Natural killer cell treated with Interleukin-12 subunit alpha and Interleukin-12 subunit beta and Interleukin-15 and Interleukin-18, amount 100 ng/mL, for 72 hours (primary cell): ENCODE data around the gene PTRH2. TPM values are rescaled to one million over a fixed set of nuclear protein-coding genes. Genes with fewer than 3 reads are reported as not detected.

Source experiments
- ATAC-seq, 2 donors: fragments of 150-1000 bp; cut with Tn5 transposase in 1 of 2; sonication (Bioruptor Pico), chemical (Tn5 transposase) in 1 of 2; 2 replicates each; pipeline ENCODE4 v1.10.0; 2021
- DNase-seq: peaks from one replicate; pipeline ENCODE4 v3.0.0; 2022; ENCODE audit warnings: low spot score
- H3K27ac Mint-ChIP-seq, 2 donors: 1 replicate in 1 of 2; 2 replicates in 1 of 2; pipeline ENCODE4 v1.8.0; 2022; ENCODE audit warnings: mixed read lengths in 2 of 2, mild to moderate bottlenecking in 1 of 2, moderate library complexity in 1 of 2
- H3K27me3 Mint-ChIP-seq, 2 donors: 1 replicate in 1 of 2; 2 replicates in 1 of 2; pipeline ENCODE4 v1.8.0; 2022; ENCODE audit warnings: mixed read lengths in 2 of 2
- H3K36me3 Mint-ChIP-seq: one replicate; pipeline ENCODE4 v1.8.0; 2022; ENCODE audit warnings: mixed read lengths
- H3K4me1 Mint-ChIP-seq, 2 donors: 1 replicate in 1 of 2; 2 replicates in 1 of 2; pipeline ENCODE4 v1.8.0; 2022; ENCODE audit warnings: low read depth in 2 of 2, mixed read lengths in 2 of 2, mild to moderate bottlenecking in 1 of 2
- H3K4me3 Mint-ChIP-seq: one replicate; pipeline ENCODE4 v1.8.0; 2022; ENCODE audit warnings: mixed read lengths
- H3K9me3 Mint-ChIP-seq: 2 replicates; pipeline ENCODE4 v1.8.0; 2022; ENCODE audit warnings: mixed read lengths
- total RNA-seq, 2 donors: library from RNA; stranded (reverse); gene quantifications; one replicate each; pipeline ENCODE4 v1.2.3, GENCODE V29; 2022

PTRH2 gene
- total RNA-seq, 2 donors from 2014 or later: 25.8 to 48.8 TPM

DNA sequence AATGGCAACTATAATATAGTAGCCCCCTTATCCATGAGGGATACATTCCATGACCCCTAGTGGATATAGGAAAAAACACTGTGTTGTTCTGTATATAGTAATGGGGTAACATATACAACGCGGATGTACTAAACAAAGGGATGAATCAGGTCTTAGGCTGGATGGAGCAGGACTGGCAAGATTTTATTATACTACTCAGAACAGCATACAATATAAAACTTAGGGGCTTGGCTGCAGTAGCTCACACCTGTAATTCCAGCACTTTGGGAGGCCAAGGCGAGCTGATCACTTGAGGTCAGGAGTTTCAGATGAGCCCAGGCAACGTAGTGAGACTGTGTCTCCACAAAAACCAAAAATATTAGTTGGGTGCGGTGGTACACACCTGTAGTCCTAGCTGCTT lies 27.0 kb upstream of the PTRH2 start:
- Mint-ChIP-seq H3K36me3 (no peaks in the 10 kb centered on the region), H3K27ac (no peak overlapping the region), H3K27me3 (no peaks in the 10 kb centered on the region), H3K4me3 (no peak overlapping the region), H3K4me1 (peaks cover 0 to 10% of the 10 kb centered on the region in 2 donors), H3K9me3 (no peaks in the 10 kb centered on the region)
- ATAC-seq (no peak), DNase-seq (no peak)

DNA sequence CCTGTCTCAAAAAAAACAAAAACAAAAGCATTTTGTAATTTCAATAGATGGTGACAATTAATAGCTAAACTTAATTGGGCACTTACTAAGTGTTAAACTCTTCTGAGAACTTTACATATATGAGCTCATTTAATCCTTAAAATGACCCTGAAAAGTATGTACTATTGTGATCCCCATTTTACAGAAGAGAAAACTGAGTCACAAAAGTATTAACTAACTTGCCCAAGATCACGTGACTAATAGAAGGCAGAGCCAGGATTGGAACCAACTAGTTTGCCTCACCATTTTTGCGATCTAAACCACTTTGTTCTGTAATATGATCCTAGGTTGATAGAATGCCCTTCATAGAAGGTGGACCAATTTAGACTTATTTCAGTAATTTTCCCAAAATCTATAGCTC lies 26.5 kb upstream of the PTRH2 start:
- ATAC-seq (no peak), DNase-seq (no peak)
- Mint-ChIP-seq H3K36me3 (no peaks in the 10 kb centered on the region), H3K4me3 (no peak overlapping the region), H3K9me3 (no peaks in the 10 kb centered on the region), H3K27me3 (no peaks in the 10 kb centered on the region), H3K27ac (no peak overlapping the region), H3K4me1 (peaks cover 0 to 10% of the 10 kb centered on the region in 2 donors)

GRCh38 chr17:59730268-59730834 lies 23.1 kb upstream of the PTRH2 start:
- H3K4me3 Mint-ChIP-seq: no peak overlapping the region
- H3K36me3 Mint-ChIP-seq: no peaks in the 10 kb centered on the region
- ATAC-seq (no peak), DNase-seq (no peak)
- no peaks in the 10 kb centered on the region for H3K27me3 Mint-ChIP-seq
- H3K9me3 Mint-ChIP-seq: no peaks in the 10 kb centered on the region
- H3K4me1 Mint-ChIP-seq: peaks cover 9 to 13% of the 10 kb centered on the region in 2 donors
- H3K27ac Mint-ChIP-seq: no peak overlapping the region

DNA sequence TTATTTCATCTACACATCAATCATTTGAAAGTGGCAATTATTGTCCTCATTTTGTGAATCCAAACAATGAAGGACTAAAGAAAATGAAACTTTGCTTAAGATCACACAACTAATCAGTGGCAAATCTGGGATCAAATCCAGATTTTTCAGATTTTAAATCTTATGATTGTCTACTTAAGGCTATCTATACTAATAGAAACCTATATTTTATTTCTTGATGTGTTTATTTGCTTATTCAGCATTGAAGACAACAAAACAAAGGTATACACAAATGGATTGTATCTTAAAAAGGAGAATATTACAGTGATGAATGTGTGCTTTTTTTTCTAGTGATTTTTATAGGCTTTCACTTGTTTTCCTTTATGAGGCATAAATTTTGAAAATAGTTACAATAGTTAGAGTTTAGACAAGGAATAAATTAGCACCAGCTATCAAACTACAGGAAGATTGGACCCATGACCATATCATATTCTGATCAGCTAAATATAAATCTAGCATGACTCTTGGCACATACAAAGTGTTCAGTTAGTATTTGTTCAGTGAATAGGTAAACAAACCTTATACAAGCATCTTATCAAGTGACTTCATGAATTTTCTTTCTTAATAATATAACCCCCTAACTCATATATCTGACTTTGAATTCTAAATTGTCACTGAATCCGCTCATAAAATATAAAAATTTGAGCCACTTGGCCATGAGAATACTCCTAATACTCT lies 20.7 kb upstream of the PTRH2 start:
- H3K4me3 Mint-ChIP-seq: no peak overlapping the region
- no peak for ATAC-seq

DNA sequence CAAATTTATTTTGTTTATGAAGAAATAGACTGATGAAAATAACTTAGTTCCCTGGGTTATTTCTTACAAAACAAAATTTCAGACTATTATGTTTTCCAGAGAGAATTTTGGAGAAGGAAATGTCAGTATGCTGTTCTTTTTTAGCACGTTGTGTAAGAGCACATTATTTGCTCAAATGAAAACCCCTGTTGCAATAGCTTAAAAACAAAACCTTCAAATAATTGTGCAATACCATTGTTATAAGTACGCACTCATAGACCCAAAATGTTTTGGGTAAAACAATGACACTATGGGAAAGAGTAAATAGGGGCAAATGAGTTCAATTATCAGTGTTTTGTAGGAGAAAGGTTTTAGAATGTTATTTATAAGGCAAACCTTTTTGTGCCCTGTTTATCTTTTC lies 18.5 kb upstream of the PTRH2 start:
- ATAC-seq (no peak), DNase-seq (no peak)
- Mint-ChIP-seq H3K27ac (peak overlapping the region in 1 of 2 donors; percentile 66), H3K27me3 (no peaks in the 10 kb centered on the region), H3K36me3 (no peaks in the 10 kb centered on the region), H3K9me3 (no peaks in the 10 kb centered on the region), H3K4me3 (no peak overlapping the region), H3K4me1 (peaks cover 23 to 26% of the 10 kb centered on the region in 2 donors)

More for the DNA sequence above, 20.7 kb upstream of the PTRH2 start:
- Mint-ChIP-seq H3K27ac (no peak overlapping the region), H3K9me3 (no peaks in the 10 kb centered on the region), H3K4me1 (peaks cover 21 to 23% of the 10 kb centered on the region in 2 donors), H3K27me3 (no peaks in the 10 kb centered on the region), H3K36me3 (no peaks in the 10 kb centered on the region)
- DNase-seq: no peak

- Mint-ChIP-seq H3K27ac (peak overlapping the region in 1 of 2 donors; percentile 14), H3K4me1 (peaks cover 21 to 38% of the 10 kb centered on the region in 2 donors), H3K36me3 (no peaks in the 10 kb centered on the region), H3K9me3 (no peaks in the 10 kb centered on the region), H3K27me3 (no peaks in the 10 kb centered on the region), H3K4me3 (no peak overlapping the region)
- ATAC-seq (no peak), DNase-seq (no peak)
These were observed 16.4 kb upstream of the PTRH2 start for GRCh38 chr17:59723607-59724006.

DNA sequence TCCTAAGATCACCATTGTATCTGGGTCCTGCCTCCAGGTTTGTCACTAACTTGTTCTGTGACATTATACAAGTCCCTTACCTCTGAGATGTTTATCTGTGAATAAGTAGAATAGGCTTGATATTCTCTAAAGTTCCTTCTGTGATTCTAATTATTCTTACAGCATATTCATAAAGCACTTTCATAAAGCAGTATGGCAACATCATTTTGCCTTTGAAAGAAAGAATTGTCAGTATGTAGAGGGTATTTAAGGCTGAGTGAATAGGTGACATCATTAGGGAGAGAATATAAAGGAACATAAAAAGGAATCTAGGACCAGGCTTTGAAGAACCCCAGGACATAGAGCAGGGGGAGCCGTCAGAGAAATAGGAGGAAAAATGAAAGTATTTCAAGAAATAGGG lies 15.8 kb upstream of the PTRH2 start:
- H3K27ac Mint-ChIP-seq: peak overlapping the region in 1 of 2 donors; percentile 14
- DNase-seq (no peak), ATAC-seq (no peak)
- H3K4me3 Mint-ChIP-seq: no peak overlapping the region
- peaks cover 24 to 41% of the 10 kb centered on the region in 2 donors for H3K4me1 Mint-ChIP-seq
- H3K9me3 Mint-ChIP-seq: no peaks in the 10 kb centered on the region
- no peaks in the 10 kb centered on the region for H3K36me3 Mint-ChIP-seq
- H3K27me3 Mint-ChIP-seq: no peaks in the 10 kb centered on the region

DNA sequence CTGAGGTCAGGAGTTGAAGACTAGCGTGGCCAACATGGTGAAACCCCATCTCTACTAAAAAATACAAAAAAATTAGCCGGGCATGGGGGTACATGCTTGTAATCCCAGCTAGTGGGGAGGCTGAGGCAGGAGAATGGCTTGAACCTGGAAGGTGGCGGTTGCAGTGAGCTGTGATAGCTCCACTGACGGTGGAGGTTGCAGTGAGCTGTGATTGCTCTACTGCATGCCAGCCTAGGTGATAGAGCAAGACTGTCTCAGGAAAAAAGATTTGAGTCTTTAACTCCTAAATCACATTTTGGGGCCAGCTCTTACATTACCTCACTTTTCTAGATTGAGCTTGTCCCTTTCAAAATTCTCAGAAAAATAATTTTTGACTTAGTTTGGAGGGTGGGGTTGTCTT lies 15.4 kb upstream of the PTRH2 start:
- no peak overlapping the region for H3K27ac Mint-ChIP-seq
- no peak overlapping the region for H3K4me3 Mint-ChIP-seq
- no peaks in the 10 kb centered on the region for H3K27me3 Mint-ChIP-seq
- no peaks in the 10 kb centered on the region for H3K36me3 Mint-ChIP-seq
- DNase-seq: no peak
- peaks cover 24 to 41% of the 10 kb centered on the region in 2 donors for H3K4me1 Mint-ChIP-seq
- H3K9me3 Mint-ChIP-seq: no peaks in the 10 kb centered on the region
- no peak for ATAC-seq

- Mint-ChIP-seq H3K4me1 (peaks cover 23 to 34% of the 10 kb centered on the region in 2 donors), H3K4me3 (no peak overlapping the region), H3K27ac (no peak overlapping the region), H3K27me3 (no peaks in the 10 kb centered on the region), H3K9me3 (no peaks in the 10 kb centered on the region), H3K36me3 (no peaks in the 10 kb centered on the region)
- no peak for ATAC-seq
- no peak for DNase-seq
These were observed 12.3 kb upstream of the PTRH2 start for GRCh38 chr17:59719526-59719925.

- Mint-ChIP-seq H3K36me3 (no peaks in the 10 kb centered on the region), H3K27me3 (no peaks in the 10 kb centered on the region), H3K27ac (no peak overlapping the region), H3K4me1 (peaks cover 20 to 35% of the 10 kb centered on the region in 2 donors), H3K4me3 (no peak overlapping the region), H3K9me3 (no peaks in the 10 kb centered on the region)
- ATAC-seq (no peak), DNase-seq (no peak)
These were observed 9.2 kb upstream of the PTRH2 start for GRCh38 chr17:59716427-59716826.

GRCh38 chr17:59714255-59714654 lies 7.0 kb upstream of the PTRH2 start:
- peaks cover 28 to 34% of the 10 kb centered on the region in 2 donors for H3K4me1 Mint-ChIP-seq
- H3K36me3 Mint-ChIP-seq: no peaks in the 10 kb centered on the region
- no peak for ATAC-seq
- H3K4me3 Mint-ChIP-seq: no peak overlapping the region
- DNase-seq: no peak
- no peaks in the 10 kb centered on the region for H3K9me3 Mint-ChIP-seq
- H3K27ac Mint-ChIP-seq: no peak overlapping the region
- no peaks in the 10 kb centered on the region for H3K27me3 Mint-ChIP-seq

DNA sequence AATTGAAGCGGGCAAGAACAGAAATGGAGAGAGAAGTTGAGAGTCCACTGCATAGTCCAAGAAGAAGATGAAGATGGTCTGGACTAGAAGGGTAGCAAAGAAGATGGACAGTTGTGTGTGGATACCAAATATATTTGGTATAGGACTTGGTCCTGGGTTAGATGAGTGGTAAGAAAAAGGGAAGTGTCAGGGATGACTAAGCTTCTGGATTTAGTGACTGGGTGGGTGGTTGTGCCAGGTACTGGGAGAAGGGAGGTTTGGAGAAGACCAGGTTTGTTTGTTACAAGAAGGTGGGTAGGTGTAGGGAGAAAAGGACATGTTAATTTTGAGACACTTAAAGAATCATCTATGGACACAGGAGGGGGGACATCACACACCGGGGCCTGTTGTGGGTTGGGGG lies 5.6 kb upstream of the PTRH2 start:
- H3K27me3 Mint-ChIP-seq: no peaks in the 10 kb centered on the region
- H3K27ac Mint-ChIP-seq: no peak overlapping the region
- ATAC-seq: no peak
- no peak overlapping the region for H3K4me3 Mint-ChIP-seq
- peaks cover 29 to 36% of the 10 kb centered on the region in 2 donors for H3K4me1 Mint-ChIP-seq
- no peak for DNase-seq
- H3K36me3 Mint-ChIP-seq: no peaks in the 10 kb centered on the region
- no peaks in the 10 kb centered on the region for H3K9me3 Mint-ChIP-seq

DNA sequence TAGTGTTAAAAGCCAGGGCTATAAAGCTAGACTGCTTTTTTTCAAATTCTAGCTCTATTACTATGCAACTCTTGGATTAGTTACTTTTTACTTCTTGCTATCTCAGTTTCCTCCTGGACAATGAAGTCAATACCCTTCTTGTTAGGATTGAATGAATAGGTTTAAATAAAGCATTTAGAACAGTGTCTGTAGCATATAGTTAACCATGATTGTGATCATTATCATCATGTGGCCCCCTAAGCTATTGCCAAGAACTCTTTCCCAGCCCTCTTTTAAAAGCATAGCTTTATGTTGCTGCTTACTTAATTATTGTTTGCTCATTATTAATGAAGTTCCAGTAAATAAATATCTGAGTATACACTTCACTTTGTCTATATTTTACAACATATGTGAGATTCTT lies 4.7 kb upstream of the PTRH2 start:
- H3K27ac Mint-ChIP-seq: no peak overlapping the region
- H3K36me3 Mint-ChIP-seq: peaks cover 6% of the 10 kb centered on the region
- no peak for ATAC-seq
- no peak overlapping the region for H3K4me3 Mint-ChIP-seq
- H3K4me1 Mint-ChIP-seq: peaks cover 34 to 42% of the 10 kb centered on the region in 2 donors
- no peaks in the 10 kb centered on the region for H3K9me3 Mint-ChIP-seq
- no peaks in the 10 kb centered on the region for H3K27me3 Mint-ChIP-seq
- DNase-seq: no peak

GRCh38 chr17:59707971-59708430 lies 771 bp upstream of the PTRH2 start:
- no peaks in the 10 kb centered on the region for H3K9me3 Mint-ChIP-seq
- peaks cover 16% of the 10 kb centered on the region for H3K36me3 Mint-ChIP-seq
- H3K27ac Mint-ChIP-seq: peak overlapping the region; percentile 97 to 98
- peak overlapping the region; percentile 95 for H3K4me3 Mint-ChIP-seq
- no peaks in the 10 kb centered on the region for H3K27me3 Mint-ChIP-seq
- H3K4me1 Mint-ChIP-seq: peaks cover 46 to 51% of the 10 kb centered on the region in 2 donors
- DNase-seq (no peak), ATAC-seq (no peak)
